A549 (cell line): ENCODE measurements around the gene SHISAL1.

Source experiments
- CBX2 ChIP-seq: fragments of 200-600 bp; sonication (generic); IDR thresholded peaks from 2 replicates; pipeline ENCODE4 v1.6.1; 2016; ENCODE audit warnings: low read depth, mild to moderate bottlenecking, borderline replicate concordance
- HDAC2 ChIP-seq: fragments of 200-600 bp; sonication (generic); IDR thresholded peaks from 2 replicates; pipeline ENCODE4 v1.6.1; 2016
- JUN ChIP-seq, 2 experiments: fragments of >200 bp; sonication (Bioruptor Twin); formaldehyde crosslinking; IDR thresholded peaks; 2 replicates in 1 of 2; 3 replicates in 1 of 2; pipeline ENCODE4 v1.6.1; 2016 to 2017
- MAFK ChIP-seq: fragments of 450-650 bp; IDR thresholded peaks from 2 replicates; pipeline ENCODE4 v1.6.1; 2014; ENCODE audit not compliant: partially characterized antibody
- NR3C1 ChIP-seq: fragments of >200 bp; sonication (Bioruptor Twin); formaldehyde crosslinking; IDR thresholded peaks from 3 replicates; pipeline ENCODE4 v1.6.1; 2017
- RCOR1 ChIP-seq: fragments of 150-350 bp; IDR thresholded peaks from 2 replicates; pipeline ENCODE4 v1.6.1; 2014; ENCODE audit warnings: antibody characterized with exemption, low read length, low read depth
- RNF2 ChIP-seq: fragments of 200-600 bp; sonication (generic); IDR thresholded peaks from 2 replicates; pipeline ENCODE4 v1.6.1; 2016; ENCODE audit warnings: low read depth, mild to moderate bottlenecking, antibody characterized with exemption, moderate library complexity, borderline replicate concordance
- TF ChIP-seq, protein P1 (sequence below): fragments of >200 bp; sonication (Bioruptor Twin); formaldehyde crosslinking; IDR thresholded peaks from 3 replicates; pipeline ENCODE4 v1.5.1; 2016
- TF ChIP-seq, protein P2 (sequence below): fragments of 450-650 bp; IDR thresholded peaks from 2 replicates; pipeline ENCODE4 v1.6.1; 2014; ENCODE audit warnings: antibody characterized with exemption

DNA sequence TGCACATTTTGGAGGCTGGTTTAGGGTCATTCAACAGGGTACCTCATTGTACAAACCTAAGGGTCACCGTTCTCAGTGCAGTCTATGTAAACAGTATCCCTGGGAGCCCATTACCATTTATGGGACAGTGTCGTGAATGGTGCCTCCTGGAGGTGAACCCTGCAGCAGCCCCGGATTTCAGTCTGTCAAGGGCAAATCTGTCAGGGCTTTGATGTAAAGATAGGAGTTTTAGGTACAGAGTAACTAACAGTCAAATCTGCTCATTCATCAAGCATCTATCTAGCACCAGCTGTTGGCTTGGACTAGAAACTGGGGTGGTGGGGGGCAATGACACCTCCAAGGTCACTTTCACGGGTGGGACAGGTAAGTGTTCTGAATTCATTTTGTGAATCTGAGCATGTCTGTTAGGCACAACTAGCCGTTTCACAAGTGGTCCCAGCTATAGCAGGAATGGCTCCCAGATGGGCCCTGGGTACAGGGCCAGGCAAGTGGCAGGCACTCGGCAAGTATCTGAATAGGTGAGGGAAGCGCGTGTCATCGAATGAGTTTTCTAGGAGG lies 68.4 kb downstream of the SHISAL1 start:
- TF ChIP-seq NR3C1: no peak
- TF ChIP-seq, protein P1, sequence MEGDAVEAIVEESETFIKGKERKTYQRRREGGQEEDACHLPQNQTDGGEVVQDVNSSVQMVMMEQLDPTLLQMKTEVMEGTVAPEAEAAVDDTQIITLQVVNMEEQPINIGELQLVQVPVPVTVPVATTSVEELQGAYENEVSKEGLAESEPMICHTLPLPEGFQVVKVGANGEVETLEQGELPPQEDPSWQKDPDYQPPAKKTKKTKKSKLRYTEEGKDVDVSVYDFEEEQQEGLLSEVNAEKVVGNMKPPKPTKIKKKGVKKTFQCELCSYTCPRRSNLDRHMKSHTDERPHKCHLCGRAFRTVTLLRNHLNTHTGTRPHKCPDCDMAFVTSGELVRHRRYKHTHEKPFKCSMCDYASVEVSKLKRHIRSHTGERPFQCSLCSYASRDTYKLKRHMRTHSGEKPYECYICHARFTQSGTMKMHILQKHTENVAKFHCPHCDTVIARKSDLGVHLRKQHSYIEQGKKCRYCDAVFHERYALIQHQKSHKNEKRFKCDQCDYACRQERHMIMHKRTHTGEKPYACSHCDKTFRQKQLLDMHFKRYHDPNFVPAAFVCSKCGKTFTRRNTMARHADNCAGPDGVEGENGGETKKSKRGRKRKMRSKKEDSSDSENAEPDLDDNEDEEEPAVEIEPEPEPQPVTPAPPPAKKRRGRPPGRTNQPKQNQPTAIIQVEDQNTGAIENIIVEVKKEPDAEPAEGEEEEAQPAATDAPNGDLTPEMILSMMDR: no peak
- TF ChIP-seq, protein P2, sequence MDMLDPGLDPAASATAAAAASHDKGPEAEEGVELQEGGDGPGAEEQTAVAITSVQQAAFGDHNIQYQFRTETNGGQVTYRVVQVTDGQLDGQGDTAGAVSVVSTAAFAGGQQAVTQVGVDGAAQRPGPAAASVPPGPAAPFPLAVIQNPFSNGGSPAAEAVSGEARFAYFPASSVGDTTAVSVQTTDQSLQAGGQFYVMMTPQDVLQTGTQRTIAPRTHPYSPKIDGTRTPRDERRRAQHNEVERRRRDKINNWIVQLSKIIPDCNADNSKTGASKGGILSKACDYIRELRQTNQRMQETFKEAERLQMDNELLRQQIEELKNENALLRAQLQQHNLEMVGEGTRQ: no peak
- no peak for TF ChIP-seq CBX2
- TF ChIP-seq MAFK: no peak
- TF ChIP-seq RNF2: no peak
- TF ChIP-seq JUN (IDR thresholded peaks at IDR 0.05): no peak
- no peak for TF ChIP-seq RCOR1
- TF ChIP-seq HDAC2: no peak
